GM18505 (cell line): ENCODE results near the gene RABGAP1L.

Source experiments
- ATAC-seq: cut with Tn5 transposase; IDR thresholded peaks from one replicate; pipeline ENCODE4 v1.9.1; 2021; ENCODE audit not compliant: unreplicated experiment
- POLR2A ChIP-seq: IDR thresholded peaks from 4 replicates; pipeline ENCODE4 v1.6.1; 2011; ENCODE audit warnings: borderline replicate concordance; ENCODE audit not compliant: insufficient read depth, insufficient read length; ENCODE audit errors: extremely low read depth

The RABGAP1L gene

GRCh38 chr1:174746024-174746808 lies 586.9 kb downstream of the RABGAP1L start:
- no peak for ATAC-seq
- no peak for TF ChIP-seq POLR2A

GRCh38 chr1:174747613-174748012 lies 588.3 kb downstream of the RABGAP1L start:
- TF ChIP-seq POLR2A = no peak
- ATAC-seq = no peak

- no peak for ATAC-seq
- no peak for TF ChIP-seq POLR2A
Observed at GRCh38 chr1:174748586-174748985, 589.3 kb downstream of the RABGAP1L start.

- no peak for TF ChIP-seq POLR2A
- no peak for ATAC-seq
Observed at GRCh38 chr1:174753131-174753530, 593.8 kb downstream of the RABGAP1L start.

- no peak for TF ChIP-seq POLR2A
- ATAC-seq = no peak
Observed at GRCh38 chr1:174761335-174761734, 602.0 kb downstream of the RABGAP1L start.

GRCh38 chr1:174761901-174762585 lies 602.7 kb downstream of the RABGAP1L start:
- no peak for ATAC-seq
- TF ChIP-seq POLR2A = no peak

- no peak for TF ChIP-seq POLR2A
- no peak for ATAC-seq
Observed at GRCh38 chr1:174764191-174764590, 604.9 kb downstream of the RABGAP1L start.

- ATAC-seq = no peak
- TF ChIP-seq POLR2A = no peak
Observed at GRCh38 chr1:174766727-174767126, 607.4 kb downstream of the RABGAP1L start.

- ATAC-seq = no peak
- TF ChIP-seq POLR2A = no peak
Observed at GRCh38 chr1:174768516-174768915, 609.2 kb downstream of the RABGAP1L start.

- no peak for TF ChIP-seq POLR2A
Observed at GRCh38 chr1:174768949-174769348, 609.6 kb downstream of the RABGAP1L start.

GRCh38 chr1:174769961-174770549 lies 610.7 kb downstream of the RABGAP1L start:
- TF ChIP-seq POLR2A = no peak
- ATAC-seq = no peak

More at GRCh38 chr1:174768949-174769348, 609.6 kb downstream of the RABGAP1L start:
- ATAC-seq = no peak

- ATAC-seq = no peak
- no peak for TF ChIP-seq POLR2A
Observed at GRCh38 chr1:174775621-174776020, 616.3 kb downstream of the RABGAP1L start.

GRCh38 chr1:174777262-174777661 lies 617.9 kb downstream of the RABGAP1L start:
- TF ChIP-seq POLR2A = no peak
- no peak for ATAC-seq

- no peak for ATAC-seq
- TF ChIP-seq POLR2A = no peak
Observed at GRCh38 chr1:174785510-174785909, 626.2 kb downstream of the RABGAP1L start.
